OCI-LY1 (cell line): ENCODE results near the gene OR10H1.

Experiments
- H2AFZ ChIP-seq: fragments of 200-600 bp; sonication (generic), shearing (Covaris generic); 2 replicates; pipeline ENCODE4 v1.6.0; 2014; ENCODE audit warnings: antibody characterized with exemption, mild to moderate bottlenecking, low read length
- H3F3A ChIP-seq: fragments of 200-600 bp; sonication (generic), shearing (Covaris generic); 2 replicates; pipeline ENCODE4 v1.6.0; 2014; ENCODE audit warnings: mild to moderate bottlenecking, antibody characterized with exemption, low read length, moderate library complexity; ENCODE audit not compliant: insufficient read depth
- H3K27ac ChIP-seq: fragments of 200-600 bp; sonication (generic); 2 replicates; pipeline ENCODE4 v1.5.1; 2014; ENCODE audit warnings: low read length, mixed run types, mild to moderate bottlenecking, low read depth; ENCODE audit not compliant: poor library complexity, severe bottlenecking
- H3K27me3 ChIP-seq: fragments of 200-600 bp; sonication (generic); 2 replicates; pipeline ENCODE4 v1.6.0; 2014; ENCODE audit warnings: antibody characterized with exemption, mild to moderate bottlenecking, low read length, moderate library complexity; ENCODE audit not compliant: insufficient read depth
- H3K36me3 ChIP-seq: fragments of 200-600 bp; sonication (generic); 2 replicates; pipeline ENCODE4 v1.6.1; 2014; ENCODE audit warnings: mild to moderate bottlenecking, antibody characterized with exemption, low read length, moderate library complexity, mixed read lengths; ENCODE audit not compliant: insufficient read depth
- H3K4me1 ChIP-seq: fragments of 200-600 bp; sonication (generic); 2 replicates; pipeline ENCODE4 v1.5.1; 2014; ENCODE audit warnings: mild to moderate bottlenecking, low read length, moderate library complexity; ENCODE audit not compliant: insufficient read depth, severe bottlenecking
- H3K4me2 ChIP-seq: fragments of 200-600 bp; sonication (generic), shearing (Covaris generic); 2 replicates; pipeline ENCODE4 v1.6.1; 2014; ENCODE audit warnings: low read length
- H3K4me3 ChIP-seq: fragments of 200-600 bp; sonication (generic); 2 replicates; pipeline ENCODE4 v1.5.1; 2014; ENCODE audit warnings: low read length, low read depth, mild to moderate bottlenecking, mixed read lengths; ENCODE audit not compliant: poor library complexity, severe bottlenecking
- H3K79me2 ChIP-seq: fragments of 200-600 bp; shearing (Covaris generic); 2 replicates; pipeline ENCODE4 v1.6.1; 2016; ENCODE audit warnings: mixed run types, low read length, mixed read lengths; ENCODE audit not compliant: insufficient read depth
- H3K9ac ChIP-seq: fragments of 200-600 bp; sonication (generic), shearing (Covaris generic); 2 replicates; pipeline ENCODE4 v1.6.1; 2014; ENCODE audit warnings: mild to moderate bottlenecking, low read length, mixed read lengths
- H3K9me2 ChIP-seq: fragments of 200-600 bp; sonication (generic), shearing (Covaris generic); 2 replicates; pipeline ENCODE4 v1.6.1; 2014; ENCODE audit warnings: low read depth, mild to moderate bottlenecking, low read length, mixed read lengths
- H3K9me3 ChIP-seq: fragments of 200-600 bp; shearing (Covaris generic); 2 replicates; pipeline ENCODE4 v1.6.1; 2014; ENCODE audit warnings: low read length, mixed read lengths
- H4K20me1 ChIP-seq: fragments of 200-600 bp; sonication (generic), shearing (Covaris generic); 2 replicates; pipeline ENCODE4 v1.6.0; 2016; ENCODE audit warnings: mild to moderate bottlenecking, low read length; ENCODE audit not compliant: insufficient read depth
- EZH2 ChIP-seq: fragments of 200-600 bp; sonication (generic), shearing (Covaris generic); IDR thresholded peaks from 2 replicates; pipeline ENCODE4 v1.8.0; 2017; ENCODE audit warnings: borderline replicate concordance, mixed run types, mild to moderate bottlenecking, antibody characterized with exemption, low read length, moderate library complexity, mixed read lengths
- TF ChIP-seq, protein P1 (sequence below): fragments of 200-600 bp; sonication (generic), shearing (Covaris generic); IDR thresholded peaks from 2 replicates; pipeline ENCODE4 v1.5.1; 2017; ENCODE audit warnings: mild to moderate bottlenecking, antibody characterized with exemption, low read length, moderate library complexity, mixed read lengths

The OR10H1 gene

DNA sequence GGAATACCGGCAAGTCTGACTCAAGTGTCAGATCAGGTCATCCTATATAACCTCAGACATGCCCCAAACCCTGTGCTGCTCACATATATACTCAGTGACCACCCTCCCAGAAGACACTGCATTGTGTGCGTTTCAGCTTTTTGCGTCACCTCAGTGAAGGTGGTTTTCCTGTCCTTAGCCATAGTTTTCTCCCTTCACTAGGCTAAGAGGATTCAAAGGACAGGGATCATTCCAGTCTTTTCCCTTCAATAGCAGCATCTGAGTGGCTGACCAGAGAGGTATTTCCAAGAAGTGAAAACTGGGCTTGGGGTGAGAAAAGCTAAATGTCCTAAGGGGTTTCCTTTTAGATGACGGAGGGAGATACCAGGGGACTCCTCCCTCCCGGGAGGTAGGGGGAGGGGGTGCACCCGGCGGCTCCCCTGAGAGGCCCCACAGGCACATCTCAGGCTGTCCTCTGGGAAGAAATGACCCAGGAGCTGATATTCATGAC is 12.7 kb upstream of the OR10H1 start:
- no peaks in the 10 kb centered on the region for H3K27me3 ChIP-seq
- no peaks in the 10 kb centered on the region for H3K79me2 ChIP-seq
- no peak overlapping the region for H3K9ac ChIP-seq
- H3K4me1 ChIP-seq: no peaks in the 10 kb centered on the region
- H3F3A ChIP-seq: no peaks in the 10 kb centered on the region
- no peak overlapping the region for H3K4me2 ChIP-seq
- H3K4me3 ChIP-seq: no peak overlapping the region
- no peaks in the 10 kb centered on the region for H3K36me3 ChIP-seq
- H3K9me3 ChIP-seq: no peaks in the 10 kb centered on the region
- H3K27ac ChIP-seq: no peak overlapping the region
- no peak overlapping the region for H2AFZ ChIP-seq
- H3K9me2 ChIP-seq: no peaks in the 10 kb centered on the region
- no peaks in the 10 kb centered on the region for H4K20me1 ChIP-seq
- TF ChIP-seq, protein P1, sequence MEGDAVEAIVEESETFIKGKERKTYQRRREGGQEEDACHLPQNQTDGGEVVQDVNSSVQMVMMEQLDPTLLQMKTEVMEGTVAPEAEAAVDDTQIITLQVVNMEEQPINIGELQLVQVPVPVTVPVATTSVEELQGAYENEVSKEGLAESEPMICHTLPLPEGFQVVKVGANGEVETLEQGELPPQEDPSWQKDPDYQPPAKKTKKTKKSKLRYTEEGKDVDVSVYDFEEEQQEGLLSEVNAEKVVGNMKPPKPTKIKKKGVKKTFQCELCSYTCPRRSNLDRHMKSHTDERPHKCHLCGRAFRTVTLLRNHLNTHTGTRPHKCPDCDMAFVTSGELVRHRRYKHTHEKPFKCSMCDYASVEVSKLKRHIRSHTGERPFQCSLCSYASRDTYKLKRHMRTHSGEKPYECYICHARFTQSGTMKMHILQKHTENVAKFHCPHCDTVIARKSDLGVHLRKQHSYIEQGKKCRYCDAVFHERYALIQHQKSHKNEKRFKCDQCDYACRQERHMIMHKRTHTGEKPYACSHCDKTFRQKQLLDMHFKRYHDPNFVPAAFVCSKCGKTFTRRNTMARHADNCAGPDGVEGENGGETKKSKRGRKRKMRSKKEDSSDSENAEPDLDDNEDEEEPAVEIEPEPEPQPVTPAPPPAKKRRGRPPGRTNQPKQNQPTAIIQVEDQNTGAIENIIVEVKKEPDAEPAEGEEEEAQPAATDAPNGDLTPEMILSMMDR: no peak
- TF ChIP-seq EZH2: no peak

DNA sequence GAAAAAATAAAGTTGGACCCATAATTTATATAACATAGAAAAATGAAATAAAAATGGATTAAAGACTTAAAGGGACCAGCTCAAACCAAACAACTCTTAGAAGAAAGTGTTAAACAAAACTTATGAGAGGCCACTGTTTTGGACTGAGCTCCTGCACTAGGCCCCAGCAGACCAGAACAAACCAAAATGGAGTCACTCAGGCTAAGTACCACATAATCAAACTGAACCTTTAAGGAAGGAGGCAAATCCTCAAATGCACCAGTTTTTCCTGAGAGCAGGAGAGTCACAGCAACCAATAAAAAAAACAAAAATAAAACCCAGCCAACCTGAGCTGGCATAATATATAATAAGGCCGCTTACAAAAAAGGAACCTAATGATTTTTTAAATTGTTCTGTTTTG is 10.3 kb upstream of the OR10H1 start:
- Histone ChIP-seq H3K27ac (no peak overlapping the region), H2AFZ (no peak overlapping the region), H4K20me1 (no peaks in the 10 kb centered on the region), H3K79me2 (no peaks in the 10 kb centered on the region), H3F3A (no peaks in the 10 kb centered on the region), H3K36me3 (no peaks in the 10 kb centered on the region), H3K4me3 (no peak overlapping the region), H3K4me2 (no peak overlapping the region), H3K9me2 (no peaks in the 10 kb centered on the region), H3K27me3 (no peaks in the 10 kb centered on the region), H3K9me3 (no peaks in the 10 kb centered on the region), H3K4me1 (no peaks in the 10 kb centered on the region), H3K9ac (no peak overlapping the region)
- TF ChIP-seq, protein P1: no peak
- TF ChIP-seq EZH2: no peak

DNA sequence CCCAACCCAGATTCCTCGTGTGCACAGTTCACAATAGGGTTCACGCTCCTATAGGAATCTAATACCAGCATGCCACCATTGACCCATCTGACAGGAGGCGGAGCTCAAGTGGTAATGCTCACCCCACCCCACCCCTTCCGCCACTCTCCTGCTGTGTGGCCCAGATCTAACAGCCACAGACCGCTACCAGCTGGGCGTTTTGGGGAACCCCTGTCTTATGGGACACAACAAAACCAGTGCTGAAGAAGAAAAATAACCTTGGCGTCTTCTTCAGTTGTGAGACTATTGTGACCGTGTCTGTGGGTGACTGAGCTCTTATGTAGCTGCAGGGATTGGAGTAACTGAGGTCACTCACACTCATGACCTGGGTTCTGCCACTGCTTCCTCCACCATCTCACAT is 5.2 kb upstream of the OR10H1 start:
- Histone ChIP-seq H3F3A (no peaks in the 10 kb centered on the region), H4K20me1 (no peaks in the 10 kb centered on the region), H3K4me1 (no peaks in the 10 kb centered on the region), H3K27me3 (no peaks in the 10 kb centered on the region), H3K4me3 (no peak overlapping the region), H3K9me3 (no peaks in the 10 kb centered on the region), H3K27ac (no peak overlapping the region), H3K9ac (no peak overlapping the region), H3K4me2 (no peak overlapping the region), H3K79me2 (no peaks in the 10 kb centered on the region), H3K36me3 (no peaks in the 10 kb centered on the region), H2AFZ (no peak overlapping the region), H3K9me2 (no peaks in the 10 kb centered on the region)
- TF ChIP-seq EZH2: no peak
- TF ChIP-seq, protein P1: no peak
